ENCODE results near the gene TXNDC9.

TXNDC9 gene

DNA sequence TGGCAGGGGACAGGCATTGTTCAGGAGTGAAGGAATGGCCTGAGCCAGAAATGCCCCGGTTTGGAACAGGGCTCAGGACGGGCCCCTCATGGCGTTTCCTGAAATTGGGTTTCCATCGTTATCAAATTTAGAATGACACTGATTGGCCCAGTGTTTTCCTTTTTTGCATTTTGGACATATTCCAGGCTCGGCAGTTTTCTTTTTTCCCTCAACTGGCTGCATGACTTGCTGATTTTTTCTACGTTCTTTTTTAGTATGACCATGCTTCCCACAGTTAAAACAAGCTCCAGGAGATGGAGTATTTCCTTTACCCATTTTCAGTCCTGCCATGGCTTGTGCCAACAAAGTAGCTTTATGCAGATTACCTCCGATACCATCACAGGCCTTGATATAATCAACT, 60.3 kb downstream of the TXNDC9 start:
- in situ Hi-C loops (cut with HindIII; ENCODE audit: low pct_ligation_motif_present, low sequenced_read_pairs) = no loop called here
- H3K27ac ChIP-seq = no peak overlapping the region
- no peaks in the 10 kb centered on the region for H3K27me3 ChIP-seq (replicated peaks)
- no peaks in the 10 kb centered on the region for H3K36me3 ChIP-seq (replicated peaks)
- DNase-seq = no peak
- no peak overlapping the region for H3K4me3 ChIP-seq (ENCODE audit: low read depth, low read length)
- TF ChIP-seq, protein P1, sequence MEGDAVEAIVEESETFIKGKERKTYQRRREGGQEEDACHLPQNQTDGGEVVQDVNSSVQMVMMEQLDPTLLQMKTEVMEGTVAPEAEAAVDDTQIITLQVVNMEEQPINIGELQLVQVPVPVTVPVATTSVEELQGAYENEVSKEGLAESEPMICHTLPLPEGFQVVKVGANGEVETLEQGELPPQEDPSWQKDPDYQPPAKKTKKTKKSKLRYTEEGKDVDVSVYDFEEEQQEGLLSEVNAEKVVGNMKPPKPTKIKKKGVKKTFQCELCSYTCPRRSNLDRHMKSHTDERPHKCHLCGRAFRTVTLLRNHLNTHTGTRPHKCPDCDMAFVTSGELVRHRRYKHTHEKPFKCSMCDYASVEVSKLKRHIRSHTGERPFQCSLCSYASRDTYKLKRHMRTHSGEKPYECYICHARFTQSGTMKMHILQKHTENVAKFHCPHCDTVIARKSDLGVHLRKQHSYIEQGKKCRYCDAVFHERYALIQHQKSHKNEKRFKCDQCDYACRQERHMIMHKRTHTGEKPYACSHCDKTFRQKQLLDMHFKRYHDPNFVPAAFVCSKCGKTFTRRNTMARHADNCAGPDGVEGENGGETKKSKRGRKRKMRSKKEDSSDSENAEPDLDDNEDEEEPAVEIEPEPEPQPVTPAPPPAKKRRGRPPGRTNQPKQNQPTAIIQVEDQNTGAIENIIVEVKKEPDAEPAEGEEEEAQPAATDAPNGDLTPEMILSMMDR (IDR thresholded peaks at IDR 0.05; ENCODE audit: low read depth, low read length, missing control alignments) = no peak

All from brain microvascular endothelial cell (primary cell).